H9 (cell line): ENCODE measurements around the gene NAGA. TPM values are rescaled to one million over a fixed set of nuclear protein-coding genes. Genes with fewer than 3 reads are reported as not detected.

ENCODE experiments used
- DNase-seq: peaks from one replicate; pipeline ENCODE4 v3.0.0-alpha.2; 2017
- H2AFZ ChIP-seq: one replicate; pipeline ENCODE4 v1.6.1; 2013; ENCODE audit warnings: mild to moderate bottlenecking, low read length, control low read depth, moderate library complexity
- H2AK5ac ChIP-seq: 2 replicates; pipeline ENCODE4 v1.6.1; 2013; ENCODE audit warnings: low read length, control low read depth, mixed read lengths; ENCODE audit not compliant: insufficient read length
- H2BK120ac ChIP-seq: one replicate; pipeline ENCODE4 v1.6.1; 2013; ENCODE audit warnings: low read depth, mild to moderate bottlenecking, low read length, control low read depth, inconsistent platforms; ENCODE audit not compliant: poor library complexity, severe bottlenecking
- H2BK12ac ChIP-seq: 2 replicates; pipeline ENCODE4 v1.6.1; 2013; ENCODE audit warnings: low read length, control low read depth, mixed read lengths, low read depth; ENCODE audit not compliant: insufficient read length
- H2BK15ac ChIP-seq: 2 replicates; pipeline ENCODE4 v1.6.1; 2013; ENCODE audit warnings: low read depth, low read length, control low read depth
- H2BK20ac ChIP-seq: one replicate; pipeline ENCODE4 v1.6.1; 2013; ENCODE audit warnings: low read depth, mild to moderate bottlenecking, low read length, control low read depth, inconsistent platforms; ENCODE audit not compliant: poor library complexity, severe bottlenecking
- H2BK5ac ChIP-seq: 2 replicates; pipeline ENCODE4 v1.6.1; 2013; ENCODE audit warnings: low read length, control low read depth, mixed read lengths; ENCODE audit not compliant: insufficient read length
- H3K14ac ChIP-seq: 2 replicates; pipeline ENCODE4 v1.6.1; 2013; ENCODE audit warnings: low read length, control low read depth; ENCODE audit not compliant: insufficient read depth
- H3K18ac ChIP-seq: 2 replicates; pipeline ENCODE4 v1.6.1; 2013; ENCODE audit warnings: low read depth, mild to moderate bottlenecking, mixed read lengths, low read length, control low read depth; ENCODE audit not compliant: insufficient read length
- H3K23ac ChIP-seq: 2 replicates; pipeline ENCODE4 v1.6.1; 2013; ENCODE audit warnings: low read length, control low read depth, mixed read lengths, low read depth; ENCODE audit not compliant: insufficient read length
- H3K23me2 ChIP-seq: 2 replicates; pipeline ENCODE4 v1.6.1; 2013; ENCODE audit warnings: low read depth, mild to moderate bottlenecking, mixed read lengths, low read length, control low read depth; ENCODE audit not compliant: insufficient read length, poor library complexity, severe bottlenecking
- H3K27ac ChIP-seq: 2 replicates; pipeline ENCODE4 v1.5.1; 2013; ENCODE audit warnings: low read length, control low read depth, mixed read lengths, low read depth; ENCODE audit not compliant: insufficient read length
- H3K27me3 ChIP-seq: 2 replicates; pipeline ENCODE4 v1.6.1; 2013; ENCODE audit warnings: low read length, control low read depth, inconsistent platforms; ENCODE audit not compliant: insufficient read depth
- H3K4ac ChIP-seq: 2 replicates; pipeline ENCODE4 v1.6.1; 2013; ENCODE audit warnings: low read depth, mild to moderate bottlenecking, control low read depth, inconsistent platforms, low read length, moderate library complexity
- H3K4me1 ChIP-seq: 2 replicates; pipeline ENCODE4 v1.6.1; 2013; ENCODE audit warnings: low read length, control low read depth, inconsistent platforms; ENCODE audit not compliant: insufficient read depth
- H3K4me2 ChIP-seq: 2 replicates; pipeline ENCODE4 v1.6.1; 2013; ENCODE audit warnings: low read length, control low read depth, mixed read lengths; ENCODE audit not compliant: insufficient read length, insufficient read depth
- H3K56ac ChIP-seq: 2 replicates; pipeline ENCODE4 v1.6.1; 2013; ENCODE audit warnings: low read depth, mild to moderate bottlenecking, mixed read lengths, low read length, control low read depth; ENCODE audit not compliant: insufficient read length
- H3K79me1 ChIP-seq: 2 replicates; pipeline ENCODE4 v1.6.1; 2013; ENCODE audit warnings: low read depth, mild to moderate bottlenecking, moderate library complexity, low read length, control low read depth, inconsistent platforms; ENCODE audit not compliant: insufficient read depth, poor library complexity, severe bottlenecking
- H3K79me2 ChIP-seq: 2 replicates; pipeline ENCODE4 v1.6.1; 2013; ENCODE audit warnings: low read length, control low read depth, inconsistent platforms; ENCODE audit not compliant: insufficient read depth
- H3K9ac ChIP-seq: 2 replicates; pipeline ENCODE4 v1.6.1; 2013; ENCODE audit warnings: low read length, control low read depth, mixed read lengths; ENCODE audit not compliant: insufficient read length; ENCODE audit errors: extremely low read depth
- H3K9me3 ChIP-seq: one replicate; pipeline ENCODE4 v1.6.1; 2013; ENCODE audit warnings: low read depth, low read length, inconsistent platforms; ENCODE audit not compliant: control insufficient read depth
- H3T11ph ChIP-seq: one replicate; pipeline ENCODE4 v1.6.1; 2013; ENCODE audit warnings: mild to moderate bottlenecking, low read length, control low read depth, inconsistent platforms
- H4K20me1 ChIP-seq: one replicate; pipeline ENCODE4 v1.6.1; 2013; ENCODE audit not compliant: control insufficient read depth, insufficient read length, insufficient read depth
- H4K5ac ChIP-seq: 2 replicates; pipeline ENCODE4 v1.6.1; 2013; ENCODE audit warnings: low read depth, mild to moderate bottlenecking, mixed read lengths, low read length, control low read depth; ENCODE audit not compliant: insufficient read length
- H4K8ac ChIP-seq: replicated peaks from 2 replicates; pipeline ENCODE4 v1.6.1; 2013; ENCODE audit warnings: low read length, control low read depth, mixed read lengths, low read depth; ENCODE audit not compliant: insufficient read length
- H4K91ac ChIP-seq: 2 replicates; pipeline ENCODE4 v1.6.1; 2013; ENCODE audit warnings: low read depth, mild to moderate bottlenecking, moderate library complexity, mixed read lengths, low read length, control low read depth; ENCODE audit not compliant: insufficient read length
- H3K27ac Mint-ChIP-seq, 3 experiments: 2 replicates in 2 of 3; 3 replicates in 1 of 3; pipeline ENCODE4 v1.8.0; 2020 to 2021; ENCODE audit warnings: mixed read lengths in 3 of 3, mild to moderate bottlenecking in 1 of 3, moderate library complexity in 1 of 3
- H3K27me3 Mint-ChIP-seq: 2 replicates; pipeline ENCODE4 v1.8.0; 2021; ENCODE audit warnings: low read depth, mild to moderate bottlenecking, moderate library complexity, mixed read lengths
- H3K36me3 Mint-ChIP-seq, 3 experiments: 2 replicates in 2 of 3; 3 replicates in 1 of 3; pipeline ENCODE4 v1.8.0; 2020 to 2021; ENCODE audit warnings: low read depth in 3 of 3, mixed read lengths in 3 of 3; ENCODE audit not compliant: insufficient read depth in 1 of 3
- H3K4me1 Mint-ChIP-seq, 2 experiments: 2 replicates each; pipeline ENCODE4 v1.8.0; 2020; ENCODE audit warnings: mixed read lengths in 2 of 2
- H3K4me3 Mint-ChIP-seq, 2 experiments: 2 replicates in 1 of 2; 3 replicates in 1 of 2; pipeline ENCODE4 v1.8.0; 2020 to 2021; ENCODE audit warnings: mild to moderate bottlenecking in 2 of 2, mixed read lengths in 2 of 2, moderate library complexity in 1 of 2
- H3K9me3 Mint-ChIP-seq, 2 experiments: 2 replicates in 1 of 2; 3 replicates in 1 of 2; pipeline ENCODE4 v1.8.0; 2020; ENCODE audit warnings: mild to moderate bottlenecking in 2 of 2, mixed read lengths in 2 of 2, moderate library complexity in 1 of 2
- WGBS: extraction: QIAGEN DNeasy Blood & Tissue Kit; methylation state at CpG from one replicate; pipeline ENCODE4 v1.1.7; 2013; ENCODE audit warnings: missing lambda C conversion rate, low lambda C conversion rate, mixed read lengths; ENCODE audit not compliant: insufficient read length; ENCODE audit errors: extremely low coverage; 5-methylcytosine and 5-hydroxymethylcytosine counted together
- total RNA-seq: library from RNA; stranded (reverse); gene quantifications from 2 replicates; pipeline ENCODE4 v1.2.1, GENCODE V29; 2021
- TF ChIP-seq, protein P1 (sequence below): fragments of 200-600 bp; sonication (generic); conservative IDR thresholded peaks from 3 replicates; pipeline ENCODE4 v1.8.0; 2021; ENCODE audit warnings: antibody characterized with exemption, mild to moderate bottlenecking

NAGA gene
- total RNA-seq, 1 experiment from 2014 or later = 16.1 TPM

DNA sequence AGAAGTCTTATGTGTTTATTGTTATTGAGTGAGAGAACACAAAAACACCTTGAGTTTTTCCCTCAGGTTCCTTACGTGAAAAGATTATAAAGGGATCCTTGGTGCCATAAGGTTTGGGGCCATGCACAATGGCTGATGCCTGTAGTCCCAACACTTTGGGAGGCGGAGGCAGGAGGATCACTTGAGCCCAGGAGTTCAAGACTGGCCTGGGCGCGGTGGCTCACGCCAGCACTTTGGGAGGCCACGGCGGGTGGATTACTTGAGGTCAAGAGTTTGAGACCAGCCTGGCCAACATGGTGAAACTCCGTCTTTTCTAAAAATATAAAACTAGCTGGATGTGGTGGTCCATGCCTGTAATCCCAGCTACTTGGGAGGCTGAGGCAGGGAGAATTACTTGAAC, 14.3 kb upstream of the NAGA start:
- no peak overlapping the region for H2BK12ac ChIP-seq
- no peaks in the 10 kb centered on the region for H3K27me3 ChIP-seq
- no peak overlapping the region for H3K18ac ChIP-seq
- H4K5ac ChIP-seq = no peak overlapping the region
- H3K4me1 ChIP-seq = no peaks in the 10 kb centered on the region
- H2BK20ac ChIP-seq = no peak overlapping the region
- no peaks in the 10 kb centered on the region for H3K9me3 ChIP-seq
- Mint-ChIP-seq H3K4me3 (no peak overlapping the region), H3K36me3 (peaks cover 40 to 61% (median 55%) of the 10 kb centered on the region in 3 experiments), H3K27me3 (no peaks in the 10 kb centered on the region), H3K4me1 (peaks cover 6 to 13% of the 10 kb centered on the region in 2 experiments), H3K9me3 (peaks cover 6 to 8% of the 10 kb centered on the region in 2 experiments; a peak in 4 of 5 replicates), H3K27ac (no peak overlapping the region)
- no peaks in the 10 kb centered on the region for H4K20me1 ChIP-seq
- H3K4ac ChIP-seq = no peak overlapping the region
- H2AFZ ChIP-seq = no peak overlapping the region
- H3K23me2 ChIP-seq = peaks cover 6% of the 10 kb centered on the region
- no peak overlapping the region for H3K27ac ChIP-seq
- no peak overlapping the region for H2BK15ac ChIP-seq
- H3K4me2 ChIP-seq = no peak overlapping the region
- H3K14ac ChIP-seq = no peak overlapping the region
- H3K23ac ChIP-seq = no peak overlapping the region
- H3K56ac ChIP-seq = no peak overlapping the region
- TF ChIP-seq, protein P1, sequence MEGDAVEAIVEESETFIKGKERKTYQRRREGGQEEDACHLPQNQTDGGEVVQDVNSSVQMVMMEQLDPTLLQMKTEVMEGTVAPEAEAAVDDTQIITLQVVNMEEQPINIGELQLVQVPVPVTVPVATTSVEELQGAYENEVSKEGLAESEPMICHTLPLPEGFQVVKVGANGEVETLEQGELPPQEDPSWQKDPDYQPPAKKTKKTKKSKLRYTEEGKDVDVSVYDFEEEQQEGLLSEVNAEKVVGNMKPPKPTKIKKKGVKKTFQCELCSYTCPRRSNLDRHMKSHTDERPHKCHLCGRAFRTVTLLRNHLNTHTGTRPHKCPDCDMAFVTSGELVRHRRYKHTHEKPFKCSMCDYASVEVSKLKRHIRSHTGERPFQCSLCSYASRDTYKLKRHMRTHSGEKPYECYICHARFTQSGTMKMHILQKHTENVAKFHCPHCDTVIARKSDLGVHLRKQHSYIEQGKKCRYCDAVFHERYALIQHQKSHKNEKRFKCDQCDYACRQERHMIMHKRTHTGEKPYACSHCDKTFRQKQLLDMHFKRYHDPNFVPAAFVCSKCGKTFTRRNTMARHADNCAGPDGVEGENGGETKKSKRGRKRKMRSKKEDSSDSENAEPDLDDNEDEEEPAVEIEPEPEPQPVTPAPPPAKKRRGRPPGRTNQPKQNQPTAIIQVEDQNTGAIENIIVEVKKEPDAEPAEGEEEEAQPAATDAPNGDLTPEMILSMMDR = no peak
- no peak overlapping the region for H4K8ac ChIP-seq
- H3K79me2 ChIP-seq = no peaks in the 10 kb centered on the region; the same call in 1 of the 2 replicates
- no peak overlapping the region for H2AK5ac ChIP-seq
- no peak overlapping the region for H3T11ph ChIP-seq
- H2BK5ac ChIP-seq = no peak overlapping the region
- DNase-seq = no peak
- no peak overlapping the region for H2BK120ac ChIP-seq
- no CpG with 5 or more reads among the region's 8 CpGs for WGBS
- H3K9ac ChIP-seq = no peak overlapping the region
- peaks cover 3% of the 10 kb centered on the region for H3K79me1 ChIP-seq
- H4K91ac ChIP-seq = no peak overlapping the region
